ENCODE data around the gene USP43.

- TF ChIP-seq CTCF (conservative IDR thresholded peaks at IDR 0.05 in 1 of 2, IDR thresholded peaks at IDR 0.05 in 1 of 2; ENCODE audit: extremely low read depth in 1 of 2, insufficient read depth in 1 of 2, low read depth in 1 of 2, low read length in 2 of 2) (no peak), EZH2 (IDR thresholded peaks at IDR 0.05; ENCODE audit: borderline replicate concordance, low read length) (no peak)
These were observed 62.6 kb downstream of the USP43 start for GRCh38 chr17:9707948-9708347.
